HepG2 (cell line): ENCODE measurements around the gene ELOVL2.

Source experiments
- HCFC1 ChIP-seq: fragments of 150-350 bp; IDR thresholded peaks from 2 replicates; pipeline ENCODE4 v1.6.1; 2014; ENCODE audit warnings: low read depth, low read length
- NCOA1 ChIP-seq: sonication (generic); formaldehyde crosslinking; IDR thresholded peaks from 2 replicates; pipeline ENCODE4 v1.9.0; 2021; ENCODE audit warnings: missing genetic modification reagents
- NR2F1 ChIP-seq, 2 experiments: fragments of 450-650 bp in 1 of 2; formaldehyde crosslinking in 1 of 2; IDR thresholded peaks; 2 replicates each; pipeline versions ENCODE4 v1.5.0 to v1.6.1; 2016 to 2020; ENCODE audit warnings: mild to moderate bottlenecking in 1 of 2, missing compliant biosample characterization in 1 of 2, missing genetic modification reagents in 1 of 2, moderate library complexity in 1 of 2
- NR3C1 ChIP-seq: sonication (generic); formaldehyde crosslinking; IDR thresholded peaks from 2 replicates; pipeline ENCODE4 v1.4.0; 2020; ENCODE audit warnings: missing genetic modification reagents
- ZNF224 ChIP-seq: sonication (generic); formaldehyde crosslinking; IDR thresholded peaks from 2 replicates; pipeline ENCODE4 v1.5.0; 2020; ENCODE audit warnings: mild to moderate bottlenecking, missing genetic modification reagents
- TF ChIP-seq, protein P1 (sequence below): sonication (generic); formaldehyde crosslinking; IDR thresholded peaks from 2 replicates; pipeline ENCODE4 v1.5.0; 2020; ENCODE audit warnings: mild to moderate bottlenecking, missing genetic modification reagents, moderate library complexity
- TF ChIP-seq, protein P2 (sequence below): fragments of 450-650 bp; IDR thresholded peaks from 2 replicates; pipeline ENCODE4 v1.6.1; 2017; ENCODE audit warnings: mild to moderate bottlenecking
- TF ChIP-seq, protein P3 (sequence below), 2 experiments: fragments of 450-650 bp in 1 of 2; sonication (generic) in 1 of 2; formaldehyde crosslinking; IDR thresholded peaks; 2 replicates each; pipeline versions ENCODE4 v1.5.0 to v1.8.0; 2020 to 2022; ENCODE audit warnings: mild to moderate bottlenecking in 1 of 2, missing genetic modification reagents in 1 of 2

DNA sequence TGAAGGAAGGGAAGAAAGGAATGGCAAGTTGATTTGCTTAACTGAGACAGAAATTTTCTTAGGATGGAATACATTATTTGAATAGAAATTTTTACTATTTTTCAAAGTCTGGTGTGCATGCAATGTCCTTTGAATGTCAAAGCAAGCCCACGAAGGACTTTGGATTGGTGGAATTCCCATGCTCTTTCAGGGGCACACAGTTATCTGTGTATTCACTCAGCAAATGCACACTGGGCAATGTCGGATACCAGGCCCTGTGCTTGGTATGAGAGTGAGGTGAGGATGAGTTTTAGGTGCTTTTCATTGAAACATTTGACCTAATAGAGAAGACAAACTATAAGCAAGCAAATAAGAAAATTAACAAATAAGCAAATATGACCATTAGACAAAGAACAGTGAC is 83.9 kb downstream of the ELOVL2 start:
- TF ChIP-seq, protein P1, sequence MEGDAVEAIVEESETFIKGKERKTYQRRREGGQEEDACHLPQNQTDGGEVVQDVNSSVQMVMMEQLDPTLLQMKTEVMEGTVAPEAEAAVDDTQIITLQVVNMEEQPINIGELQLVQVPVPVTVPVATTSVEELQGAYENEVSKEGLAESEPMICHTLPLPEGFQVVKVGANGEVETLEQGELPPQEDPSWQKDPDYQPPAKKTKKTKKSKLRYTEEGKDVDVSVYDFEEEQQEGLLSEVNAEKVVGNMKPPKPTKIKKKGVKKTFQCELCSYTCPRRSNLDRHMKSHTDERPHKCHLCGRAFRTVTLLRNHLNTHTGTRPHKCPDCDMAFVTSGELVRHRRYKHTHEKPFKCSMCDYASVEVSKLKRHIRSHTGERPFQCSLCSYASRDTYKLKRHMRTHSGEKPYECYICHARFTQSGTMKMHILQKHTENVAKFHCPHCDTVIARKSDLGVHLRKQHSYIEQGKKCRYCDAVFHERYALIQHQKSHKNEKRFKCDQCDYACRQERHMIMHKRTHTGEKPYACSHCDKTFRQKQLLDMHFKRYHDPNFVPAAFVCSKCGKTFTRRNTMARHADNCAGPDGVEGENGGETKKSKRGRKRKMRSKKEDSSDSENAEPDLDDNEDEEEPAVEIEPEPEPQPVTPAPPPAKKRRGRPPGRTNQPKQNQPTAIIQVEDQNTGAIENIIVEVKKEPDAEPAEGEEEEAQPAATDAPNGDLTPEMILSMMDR (CRISPR knock-in tag): no peak
- TF ChIP-seq, protein P2, sequence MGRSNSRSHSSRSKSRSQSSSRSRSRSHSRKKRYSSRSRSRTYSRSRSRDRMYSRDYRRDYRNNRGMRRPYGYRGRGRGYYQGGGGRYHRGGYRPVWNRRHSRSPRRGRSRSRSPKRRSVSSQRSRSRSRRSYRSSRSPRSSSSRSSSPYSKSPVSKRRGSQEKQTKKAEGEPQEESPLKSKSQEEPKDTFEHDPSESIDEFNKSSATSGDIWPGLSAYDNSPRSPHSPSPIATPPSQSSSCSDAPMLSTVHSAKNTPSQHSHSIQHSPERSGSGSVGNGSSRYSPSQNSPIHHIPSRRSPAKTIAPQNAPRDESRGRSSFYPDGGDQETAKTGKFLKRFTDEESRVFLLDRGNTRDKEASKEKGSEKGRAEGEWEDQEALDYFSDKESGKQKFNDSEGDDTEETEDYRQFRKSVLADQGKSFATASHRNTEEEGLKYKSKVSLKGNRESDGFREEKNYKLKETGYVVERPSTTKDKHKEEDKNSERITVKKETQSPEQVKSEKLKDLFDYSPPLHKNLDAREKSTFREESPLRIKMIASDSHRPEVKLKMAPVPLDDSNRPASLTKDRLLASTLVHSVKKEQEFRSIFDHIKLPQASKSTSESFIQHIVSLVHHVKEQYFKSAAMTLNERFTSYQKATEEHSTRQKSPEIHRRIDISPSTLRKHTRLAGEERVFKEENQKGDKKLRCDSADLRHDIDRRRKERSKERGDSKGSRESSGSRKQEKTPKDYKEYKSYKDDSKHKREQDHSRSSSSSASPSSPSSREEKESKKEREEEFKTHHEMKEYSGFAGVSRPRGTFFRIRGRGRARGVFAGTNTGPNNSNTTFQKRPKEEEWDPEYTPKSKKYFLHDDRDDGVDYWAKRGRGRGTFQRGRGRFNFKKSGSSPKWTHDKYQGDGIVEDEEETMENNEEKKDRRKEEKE: no peak
- TF ChIP-seq HCFC1 (no peak), ZNF224 (CRISPR knock-in tag) (no peak), NR3C1 (CRISPR knock-in tag) (no peak), NCOA1 (no peak), NR2F1 (CRISPR knock-in tag; IDR thresholded peaks at IDR 0.05) (no peak)
- TF ChIP-seq, protein P3, sequence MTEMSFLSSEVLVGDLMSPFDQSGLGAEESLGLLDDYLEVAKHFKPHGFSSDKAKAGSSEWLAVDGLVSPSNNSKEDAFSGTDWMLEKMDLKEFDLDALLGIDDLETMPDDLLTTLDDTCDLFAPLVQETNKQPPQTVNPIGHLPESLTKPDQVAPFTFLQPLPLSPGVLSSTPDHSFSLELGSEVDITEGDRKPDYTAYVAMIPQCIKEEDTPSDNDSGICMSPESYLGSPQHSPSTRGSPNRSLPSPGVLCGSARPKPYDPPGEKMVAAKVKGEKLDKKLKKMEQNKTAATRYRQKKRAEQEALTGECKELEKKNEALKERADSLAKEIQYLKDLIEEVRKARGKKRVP (CRISPR knock-in tag; IDR thresholded peaks at IDR 0.05): no peak
